Renal cortical epithelial cell (primary cell): ENCODE results near the gene MITF. TPM values are rescaled to one million over a fixed set of nuclear protein-coding genes. Genes with fewer than 3 reads are reported as not detected.

Experiments
- DNase-seq: peaks from one replicate; pipeline ENCODE4 v3.0.0-alpha.2; 2011; ENCODE audit warnings: low read depth
- total RNA-seq: library from RNA; depleted of rRNA; stranded (reverse); fragments of >200 nt; gene quantifications from 2 replicates; pipeline ENCODE4 v1.2.3, GENCODE V29; 2014

The MITF gene
- total RNA-seq, 1 donor from 2014 or later: 109 TPM

DNA sequence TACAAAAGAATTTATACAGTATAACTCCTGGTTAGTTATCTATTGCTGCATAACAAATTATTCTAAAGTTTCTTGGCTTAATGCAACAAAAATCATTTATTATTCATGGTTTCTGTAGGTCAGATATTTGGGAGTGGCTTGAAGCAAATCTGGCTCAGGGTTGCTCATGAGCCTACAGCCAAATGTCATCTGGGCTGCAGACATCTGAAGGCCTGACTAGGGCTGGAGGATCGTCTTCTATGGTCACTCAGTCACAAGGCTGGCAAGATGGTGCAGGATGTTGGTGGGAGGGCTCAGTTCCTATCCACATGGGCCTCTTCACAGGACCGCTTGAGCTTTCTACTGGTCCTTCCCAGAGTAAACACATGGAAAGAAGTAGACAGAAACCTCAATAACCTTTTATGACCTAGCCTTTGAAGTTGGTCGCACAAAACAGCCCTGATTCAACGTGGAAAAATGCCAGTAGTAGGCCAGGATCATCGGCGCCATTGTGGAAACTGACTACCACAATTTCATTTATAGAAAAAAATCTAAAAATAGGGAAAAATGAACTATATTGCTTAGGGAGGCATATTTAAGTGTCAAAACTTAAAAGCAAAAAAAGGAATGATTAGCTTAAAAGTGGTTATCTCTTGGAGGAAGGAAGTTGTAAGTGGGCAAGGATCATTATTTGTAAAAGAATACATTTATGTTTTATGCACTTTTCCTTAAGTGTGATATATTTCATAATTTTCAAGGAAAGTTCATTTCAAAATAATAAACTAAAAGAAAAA, 9.9 kb upstream of the MITF start:
- no peak for DNase-seq

DNA sequence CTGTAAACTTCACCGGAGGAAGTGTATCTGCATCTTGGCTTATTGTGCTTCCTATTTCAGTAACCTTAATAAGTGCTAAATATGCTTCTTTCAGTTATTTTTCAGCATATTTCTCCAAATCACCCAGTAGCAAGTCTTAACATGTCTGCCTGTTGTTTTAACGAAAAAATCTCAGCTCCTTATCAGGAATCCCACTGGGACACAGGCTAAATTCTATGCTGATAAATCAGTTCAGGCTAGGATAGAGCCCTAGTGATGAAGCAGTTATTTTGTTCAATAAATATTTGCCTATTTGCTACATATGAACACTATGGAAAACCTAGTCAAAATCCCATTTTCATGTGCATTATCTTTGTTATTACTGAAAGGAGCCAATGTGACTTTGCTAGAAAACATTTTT, 8.2 kb upstream of the MITF start:
- DNase-seq: no peak

DNA sequence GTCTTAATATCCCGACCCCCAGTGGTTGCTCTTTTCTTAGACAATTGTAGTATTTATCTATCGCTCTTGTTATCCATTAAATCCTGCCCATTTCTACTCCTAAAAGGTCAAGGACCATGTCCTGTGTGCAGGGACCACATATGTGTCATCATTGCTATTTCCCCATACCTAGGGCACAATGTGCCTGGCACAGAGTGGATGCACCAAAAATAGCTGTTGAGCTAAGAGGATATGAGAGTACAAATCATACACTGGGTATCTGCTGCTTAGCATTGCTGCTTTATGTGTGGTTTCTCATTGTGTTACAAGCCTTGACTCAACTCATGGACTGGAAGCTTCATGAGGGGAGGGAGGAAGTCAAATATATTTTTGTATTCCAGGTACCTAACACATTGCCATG, 3.4 kb upstream of the MITF start:
- no peak for DNase-seq

DNA sequence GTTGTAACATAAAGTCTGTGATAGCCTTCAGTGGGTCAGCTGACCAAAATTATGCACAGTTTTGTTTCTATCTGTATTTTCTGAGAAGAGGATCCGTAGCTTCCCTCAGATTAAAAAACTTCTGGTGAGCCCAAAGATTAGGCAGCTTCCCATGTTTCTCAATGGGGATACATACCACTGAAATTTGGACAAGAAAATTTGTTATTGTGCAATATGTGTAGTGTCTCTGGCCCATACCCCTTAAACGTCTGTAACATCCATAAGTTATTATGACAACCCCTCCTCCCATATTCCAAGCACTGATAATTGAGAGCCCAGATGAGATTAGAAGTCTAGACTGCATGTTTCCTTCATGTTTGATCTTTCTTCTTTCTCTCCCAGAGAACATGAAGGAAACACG, 1.9 kb upstream of the MITF start:
- no peak for DNase-seq

DNA sequence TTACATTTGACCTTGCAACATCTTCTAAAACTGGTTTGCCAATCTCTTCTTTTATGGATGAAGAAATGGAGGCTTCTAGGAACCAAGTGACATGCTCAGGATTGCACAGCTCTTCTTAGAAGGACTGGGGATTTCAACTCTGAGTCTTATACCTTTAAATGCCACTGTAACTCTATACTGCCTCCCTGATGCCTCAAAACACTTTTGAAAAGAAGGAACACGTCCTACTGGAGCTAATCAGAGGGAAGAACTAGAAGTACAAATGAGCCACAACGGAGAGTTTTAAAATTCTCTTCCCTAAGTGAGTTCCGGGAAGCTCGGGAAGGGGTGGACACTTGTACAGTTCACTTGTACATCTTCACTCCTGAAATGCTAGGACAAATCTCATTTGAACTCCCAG, 949 bp upstream of the MITF start:
- DNase-seq: peak; percentile 42

DNA sequence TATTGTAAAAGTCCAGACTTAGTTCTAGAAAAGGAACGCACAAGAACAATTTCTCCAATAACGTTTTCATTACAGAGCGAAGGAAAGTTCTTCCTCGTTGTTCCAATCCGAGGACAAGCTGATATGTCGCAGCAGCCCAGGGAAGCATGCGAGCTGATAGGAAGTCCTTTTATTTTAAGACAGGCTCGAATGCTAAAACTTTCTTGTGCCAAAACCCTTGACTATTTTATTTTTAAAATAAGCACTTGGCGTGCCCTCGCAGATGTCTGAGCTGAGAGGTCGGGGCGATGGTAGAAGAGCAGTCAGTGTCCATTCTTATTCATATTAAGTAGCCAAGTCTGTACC, 433 bp upstream of the MITF start:
- no peak for DNase-seq

DNA sequence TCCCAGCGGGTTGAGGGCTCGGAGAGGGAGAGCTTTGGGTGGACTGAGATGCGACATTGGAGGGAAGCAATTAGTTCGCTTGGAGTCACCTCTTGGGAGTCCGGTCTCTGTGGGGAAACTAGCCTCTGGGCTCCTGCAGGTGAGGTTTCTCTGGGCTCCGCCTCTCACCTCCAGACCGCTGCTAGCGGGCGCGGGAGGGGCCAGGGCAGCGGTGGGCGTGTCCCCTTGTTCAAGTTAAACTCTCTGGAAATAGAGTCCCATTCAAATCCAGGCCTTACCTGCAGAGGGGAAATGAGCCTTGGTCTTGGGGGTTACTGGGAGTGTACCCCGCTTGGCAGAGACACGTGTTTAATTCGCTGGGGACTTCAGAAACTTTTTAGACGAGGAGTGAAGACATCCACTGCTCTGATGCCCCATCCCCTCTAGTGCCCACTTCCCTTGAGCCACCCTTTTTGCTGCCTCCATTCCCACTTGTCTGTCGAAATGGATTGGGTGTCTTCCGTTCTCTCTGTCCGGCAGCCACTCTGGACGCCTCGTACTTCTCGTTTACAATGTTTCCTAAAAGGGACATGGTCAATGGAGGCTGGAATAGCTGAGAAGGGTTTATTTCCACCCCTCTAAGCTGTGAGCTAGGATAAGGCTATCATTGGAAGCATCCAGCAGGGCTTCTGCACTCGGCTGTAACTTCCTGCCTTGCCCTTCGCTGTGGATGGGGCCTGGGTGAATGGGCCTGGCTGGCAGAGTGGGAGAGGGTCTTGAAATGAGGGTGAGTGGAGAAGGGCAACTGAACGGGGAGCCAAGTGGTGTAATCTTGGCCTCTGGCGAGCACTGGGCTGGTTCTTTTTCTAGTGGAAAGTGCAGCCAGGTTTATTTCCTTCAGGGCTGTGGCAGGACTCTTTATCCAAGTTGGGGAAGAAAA, 1.1 kb downstream of the MITF start:
- no peak for DNase-seq

DNA sequence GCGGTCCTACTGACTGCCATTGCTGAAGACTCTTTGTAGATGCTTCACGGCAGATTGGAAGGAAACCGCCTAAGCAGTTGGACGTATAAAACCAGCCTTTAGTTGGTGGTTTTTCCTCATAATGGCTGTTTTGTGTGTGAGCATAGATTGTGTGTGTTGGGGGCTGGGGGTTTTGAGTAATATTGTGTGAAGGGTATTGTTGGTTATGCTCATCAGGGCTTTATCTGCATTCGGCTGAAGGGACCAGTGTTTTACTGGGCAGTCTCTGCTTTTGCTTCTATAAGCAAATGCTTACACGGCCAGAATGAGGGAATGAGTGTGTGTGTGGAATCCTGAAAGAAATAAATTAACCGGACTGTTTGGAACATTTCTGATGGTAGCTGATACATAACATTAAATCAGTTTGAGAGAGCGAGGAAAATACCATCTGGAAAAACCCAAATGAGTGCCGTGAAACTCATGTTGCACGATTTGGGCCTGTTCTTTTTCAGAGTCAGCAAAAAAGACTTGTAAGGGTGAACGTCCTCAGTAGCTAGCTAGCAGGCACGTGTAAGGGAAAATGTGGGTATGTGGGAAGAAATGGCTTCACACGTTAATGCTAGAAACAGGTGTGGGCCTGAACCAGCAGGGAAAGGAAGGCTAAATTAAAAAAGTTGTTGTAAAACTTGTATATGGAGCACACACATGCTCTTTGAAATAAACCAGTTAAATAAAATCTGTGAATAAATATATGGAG, 1.9 kb downstream of the MITF start:
- DNase-seq: no peak

DNA sequence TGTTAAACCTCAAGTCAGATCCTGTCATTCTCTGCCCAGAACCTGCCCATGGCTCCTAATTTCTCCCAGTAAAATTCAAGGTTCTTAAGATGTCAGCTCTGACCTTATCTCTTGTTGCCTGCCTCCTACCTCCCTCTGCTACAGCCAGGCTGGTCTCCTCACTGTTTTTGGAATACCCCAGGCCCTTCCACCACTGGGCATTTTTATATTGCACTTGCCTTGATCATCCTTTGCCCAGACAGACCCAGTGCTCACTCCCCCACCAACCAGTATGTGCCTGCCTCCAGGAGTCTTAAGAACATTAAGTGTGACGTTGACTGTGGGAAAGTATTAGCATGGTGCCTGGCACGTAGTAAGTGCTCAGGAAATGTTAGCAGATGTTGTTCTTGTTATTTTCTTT, 3.1 kb downstream of the MITF start:
- no peak for DNase-seq

DNA sequence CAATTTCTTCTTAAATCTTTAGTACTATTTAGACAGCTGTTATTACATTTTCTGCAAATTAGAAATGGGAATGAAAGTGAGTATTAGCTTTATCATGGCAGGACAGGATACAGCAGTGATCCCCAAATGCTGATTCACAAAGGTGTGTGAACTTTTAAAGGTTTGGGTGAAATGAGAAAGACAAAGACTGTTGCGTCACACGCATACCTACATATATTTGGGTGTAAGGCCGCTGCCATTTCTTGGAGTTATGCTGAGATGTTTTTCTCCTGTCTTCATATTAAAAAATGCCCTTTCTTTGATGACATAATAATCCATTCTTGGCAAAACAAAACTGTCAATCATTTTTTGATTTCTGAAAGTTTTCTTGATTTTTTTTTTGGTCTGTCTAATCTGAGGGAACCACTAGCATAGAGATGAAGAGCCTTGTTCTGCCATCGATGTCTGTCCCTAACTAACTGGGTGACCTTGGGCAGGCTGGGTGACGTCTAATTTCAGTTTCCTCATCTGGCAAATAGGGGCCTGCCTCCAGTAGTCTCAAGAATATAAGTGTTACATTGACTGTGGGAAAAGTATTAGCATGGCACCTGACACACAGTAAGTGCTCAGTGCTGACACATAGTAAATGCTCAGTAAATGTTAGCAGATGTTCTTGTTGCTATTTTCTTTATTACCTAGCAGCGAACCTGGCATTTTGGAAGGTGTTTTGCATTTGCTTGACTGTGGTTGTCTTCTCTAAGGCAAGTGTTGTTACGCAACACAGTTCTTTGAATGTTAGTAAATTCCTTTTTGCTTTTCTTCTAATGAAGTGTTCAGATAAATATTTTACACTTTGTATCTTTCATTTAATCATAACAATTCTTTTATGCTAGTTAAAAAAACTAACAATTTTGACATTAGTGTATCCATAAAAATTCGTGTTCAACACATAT, 5.0 kb downstream of the MITF start:
- DNase-seq: peak; percentile 59

DNA sequence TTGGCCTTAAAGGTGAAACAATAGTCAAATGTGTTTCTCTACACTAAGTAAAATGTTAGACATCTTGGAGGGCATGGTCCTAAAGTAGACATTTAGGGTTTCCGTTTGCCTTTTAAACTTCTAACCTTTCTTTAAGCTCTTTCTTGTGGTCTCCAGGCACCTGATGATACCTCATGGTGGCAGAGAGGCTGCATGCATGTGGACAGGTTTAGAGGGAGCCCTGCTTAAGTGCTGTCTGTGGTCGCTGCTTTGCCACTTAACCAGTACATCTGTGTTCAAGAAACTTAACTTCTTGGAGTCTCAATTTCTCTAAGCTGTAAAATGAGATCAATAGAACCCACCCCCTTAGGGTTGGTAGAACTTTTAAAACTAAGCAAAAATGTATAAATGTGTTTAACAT, 6.2 kb downstream of the MITF start:
- no peak for DNase-seq

DNA sequence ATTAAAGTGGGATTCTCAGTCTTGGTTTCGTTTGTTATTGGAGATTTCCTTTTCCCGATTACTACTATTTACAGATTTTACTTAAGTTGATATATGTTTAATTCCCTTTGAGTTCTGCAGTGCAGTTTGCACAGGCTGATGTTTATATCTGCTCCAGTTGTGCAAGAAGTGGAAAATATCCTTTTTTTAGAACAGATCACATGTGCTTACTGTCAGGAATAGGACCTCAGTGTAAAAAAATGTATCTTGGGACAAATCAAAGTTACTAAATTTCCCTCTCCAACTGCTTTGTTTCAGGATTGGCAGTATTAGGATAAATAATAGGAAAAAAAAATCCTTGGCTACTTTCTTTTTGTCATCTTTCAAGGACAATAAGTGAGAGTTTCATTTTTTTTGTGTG, 6.9 kb downstream of the MITF start:
- DNase-seq: no peak

DNA sequence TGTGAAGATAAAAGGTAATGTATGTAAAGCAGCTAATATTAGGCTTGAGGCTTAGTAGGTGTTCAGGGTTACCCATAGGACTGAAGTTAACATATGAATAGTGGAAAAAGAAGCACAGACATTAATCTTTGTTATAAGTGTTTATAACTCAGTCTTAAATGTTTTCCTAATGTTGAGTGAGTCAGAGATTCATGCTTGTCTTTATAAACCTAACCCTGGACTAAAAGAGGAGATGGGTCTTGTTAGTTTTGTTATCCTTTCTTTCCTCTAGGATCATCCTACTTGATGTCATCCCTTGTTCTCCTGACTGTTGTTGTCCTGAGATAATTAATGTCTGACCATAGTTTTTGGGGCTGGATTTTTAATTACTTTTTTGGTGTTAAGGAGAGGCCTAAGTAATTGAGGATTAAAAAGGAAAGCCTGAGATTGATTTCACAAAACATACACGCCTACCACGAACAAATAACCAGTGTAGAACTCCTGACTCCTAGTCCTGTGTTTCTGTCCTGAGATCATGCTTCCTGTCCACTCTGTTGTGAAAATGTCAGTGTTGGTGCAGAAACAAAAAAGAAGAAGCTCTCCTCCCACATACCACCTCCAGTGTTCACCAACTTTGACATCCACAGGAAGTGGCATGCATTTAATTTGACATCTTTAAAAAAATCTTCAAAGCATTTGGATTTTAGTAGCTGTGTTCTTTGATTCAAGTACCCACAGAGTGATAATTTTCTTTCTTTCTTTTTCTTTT, 8.4 kb downstream of the MITF start:
- no peak for DNase-seq

DNA sequence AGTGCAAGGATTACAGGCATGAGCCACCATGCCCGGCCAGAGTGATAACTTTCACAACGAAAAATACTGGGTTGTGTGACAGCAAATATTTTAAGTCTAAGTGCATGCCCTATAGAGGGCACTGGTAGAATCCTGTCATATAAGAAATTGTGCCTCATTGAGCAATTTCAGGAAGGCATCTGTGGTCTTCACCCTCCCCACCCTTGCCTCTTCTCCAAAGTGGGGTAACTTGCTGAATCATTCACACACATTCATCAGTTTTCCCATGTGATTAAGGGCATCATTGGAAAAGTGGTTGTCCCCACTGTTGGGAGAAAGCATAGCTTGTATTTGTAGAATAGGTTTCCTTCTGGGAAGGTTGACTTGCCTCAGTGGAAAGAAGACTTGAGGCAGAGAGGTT, 9.2 kb downstream of the MITF start:
- no peak for DNase-seq

DNA sequence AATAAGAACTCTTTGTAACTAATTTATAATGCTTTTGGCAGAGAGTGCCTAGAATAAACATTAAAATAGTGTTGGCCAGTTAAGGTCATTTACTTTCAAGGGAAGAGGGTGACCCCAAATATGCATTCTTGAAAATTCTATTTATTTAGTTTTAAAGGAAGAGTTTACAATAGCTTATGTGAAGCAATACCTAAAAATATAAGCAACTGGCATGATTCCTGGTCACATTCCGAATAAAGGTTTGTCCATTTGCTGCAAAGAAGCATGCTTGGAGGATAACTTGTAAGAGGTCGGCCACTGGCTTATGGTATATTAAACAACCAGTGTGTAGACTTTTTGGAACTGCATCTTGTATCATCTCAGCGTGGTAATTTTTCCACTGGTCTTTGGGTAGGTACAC, 10.2 kb downstream of the MITF start:
- no peak for DNase-seq

DNA sequence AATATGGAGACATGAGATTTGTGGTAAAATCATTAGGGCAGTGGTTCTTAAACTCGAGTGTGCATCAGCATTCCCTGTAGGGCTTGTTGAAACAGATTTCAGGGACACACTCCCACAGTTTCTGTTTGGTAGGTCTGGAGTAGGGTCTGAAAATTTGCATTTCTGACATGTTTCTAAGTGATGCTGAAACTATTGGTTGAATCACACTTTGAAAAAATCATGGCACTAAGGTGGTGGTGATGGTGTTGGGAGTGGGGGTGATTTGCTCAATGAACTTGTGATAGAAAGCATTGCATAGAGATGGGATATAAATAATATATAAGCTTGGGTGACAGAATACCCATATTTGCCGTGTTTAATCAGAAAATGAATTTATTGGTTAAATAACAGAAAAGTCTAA, 11.3 kb downstream of the MITF start:
- no peak for DNase-seq

DNA sequence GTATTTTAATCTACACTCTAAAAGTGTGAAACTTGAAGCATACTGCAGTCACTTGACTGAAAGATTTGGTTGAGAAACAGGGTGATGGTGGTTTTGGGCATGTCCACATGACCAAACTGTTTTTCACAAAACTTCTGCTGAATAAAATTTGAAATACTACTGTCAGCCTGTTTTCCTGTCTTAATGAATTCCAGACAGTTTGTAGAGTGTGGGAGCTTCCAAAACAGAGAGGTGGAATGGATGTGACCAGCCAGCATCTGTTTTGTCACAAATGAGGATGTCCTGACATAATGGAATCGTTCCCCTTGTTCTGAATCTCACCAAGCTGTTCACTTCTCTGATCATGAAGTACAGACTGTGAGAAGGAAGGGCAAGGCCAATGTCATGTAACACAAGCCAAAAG, 11.8 kb downstream of the MITF start:
- no peak for DNase-seq

DNA sequence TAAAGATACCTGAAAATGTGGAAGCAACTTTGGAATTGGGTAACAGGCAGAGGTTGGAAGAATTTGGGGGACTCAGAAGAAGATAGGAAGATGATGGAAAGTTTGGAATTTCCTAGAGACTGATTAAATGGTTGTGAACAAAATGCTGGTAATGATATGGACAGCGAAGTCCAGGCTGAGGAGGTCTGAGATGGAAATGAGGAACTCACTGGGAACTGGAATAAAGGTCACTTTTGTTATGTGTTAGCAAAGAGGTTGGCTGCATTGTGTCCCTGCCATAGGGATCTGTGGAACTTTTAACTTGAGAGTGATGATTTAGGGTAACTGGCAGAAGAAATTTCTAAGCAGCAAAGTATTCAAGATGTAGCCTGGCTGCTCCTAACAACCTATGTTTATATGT, 13.0 kb downstream of the MITF start:
- DNase-seq: no peak

DNA sequence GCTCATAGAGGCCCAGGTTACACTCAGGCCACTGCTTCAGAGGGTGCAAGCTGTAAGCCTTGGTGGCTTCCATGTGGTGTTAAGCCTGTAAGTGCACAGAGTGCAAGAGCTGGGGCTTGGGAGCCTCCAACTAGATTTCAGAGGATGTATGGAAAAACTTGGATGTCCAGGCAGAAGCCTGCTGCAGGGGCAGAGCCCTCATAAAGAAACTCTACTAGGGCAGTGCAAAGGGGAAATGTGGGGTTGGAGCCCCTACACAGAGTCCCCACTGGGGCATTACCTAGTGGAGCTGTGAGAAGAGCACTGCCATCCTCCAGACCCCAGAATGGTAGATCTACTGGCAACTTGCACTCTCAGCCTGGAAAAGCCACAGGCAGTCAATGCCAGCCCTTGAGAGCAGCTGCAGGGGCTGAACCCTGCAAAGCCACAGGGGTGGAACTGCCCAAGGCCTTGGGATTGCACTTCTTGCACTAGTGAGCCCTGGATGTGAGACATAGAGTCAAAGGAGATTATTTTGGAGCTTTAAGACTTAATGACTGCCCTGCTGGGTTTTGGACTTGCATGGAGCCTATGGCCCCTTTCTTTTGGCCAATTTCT, 14.0 kb downstream of the MITF start:
- DNase-seq: no peak

DNA sequence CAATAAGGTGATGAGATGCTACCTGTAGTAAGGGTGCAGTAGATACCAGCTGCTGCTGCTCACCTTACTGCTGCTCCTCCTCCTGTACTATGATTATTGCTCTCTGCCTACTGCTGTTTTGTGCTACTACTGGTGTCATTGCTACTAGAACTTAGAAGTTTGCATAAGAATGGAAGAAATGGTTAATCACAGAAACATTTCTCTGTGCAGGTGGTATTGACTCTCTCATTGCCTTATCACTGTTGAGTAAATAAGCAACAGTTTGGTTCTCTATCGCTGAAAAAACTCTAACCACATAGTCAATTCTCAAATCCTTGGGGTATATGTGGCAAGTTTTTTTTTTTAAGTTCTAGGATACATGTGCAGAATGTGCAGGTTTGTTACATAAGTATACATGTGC, 16.5 kb downstream of the MITF start:
- DNase-seq: no peak
